Vagina (tissue), 2 donors: Measurements from ENCODE around the gene PIP5KL1.

Experiments used
- POLR2A ChIP-seq, 2 donors: fragments of 450-650 bp; IDR thresholded peaks; one replicate each; pipeline ENCODE4 v1.6.1; 2017; ENCODE audit warnings: antibody characterized with exemption in 2 of 2, mild to moderate bottlenecking in 2 of 2, moderate library complexity in 2 of 2
- POLR2AphosphoS5 ChIP-seq, 2 donors: sonication (generic); formaldehyde crosslinking; IDR thresholded peaks; one replicate each; pipeline ENCODE4 v1.9.0; 2017; ENCODE audit warnings: antibody characterized with exemption in 2 of 2, mild to moderate bottlenecking in 2 of 2, low read depth in 1 of 2; ENCODE audit not compliant: insufficient read depth in 1 of 2
- TF ChIP-seq, protein P1 (sequence below), 3 experiments: fragments of 450-650 bp in 2 of 3; fragments of 200-600 bp in 1 of 3; sonication (generic) in 1 of 3; IDR thresholded peaks; one replicate each; pipeline ENCODE4 v1.5.1; 2017 to 2019; ENCODE audit warnings: antibody characterized with exemption in 3 of 3, mild to moderate bottlenecking in 2 of 3, moderate library complexity in 2 of 3

DNA sequence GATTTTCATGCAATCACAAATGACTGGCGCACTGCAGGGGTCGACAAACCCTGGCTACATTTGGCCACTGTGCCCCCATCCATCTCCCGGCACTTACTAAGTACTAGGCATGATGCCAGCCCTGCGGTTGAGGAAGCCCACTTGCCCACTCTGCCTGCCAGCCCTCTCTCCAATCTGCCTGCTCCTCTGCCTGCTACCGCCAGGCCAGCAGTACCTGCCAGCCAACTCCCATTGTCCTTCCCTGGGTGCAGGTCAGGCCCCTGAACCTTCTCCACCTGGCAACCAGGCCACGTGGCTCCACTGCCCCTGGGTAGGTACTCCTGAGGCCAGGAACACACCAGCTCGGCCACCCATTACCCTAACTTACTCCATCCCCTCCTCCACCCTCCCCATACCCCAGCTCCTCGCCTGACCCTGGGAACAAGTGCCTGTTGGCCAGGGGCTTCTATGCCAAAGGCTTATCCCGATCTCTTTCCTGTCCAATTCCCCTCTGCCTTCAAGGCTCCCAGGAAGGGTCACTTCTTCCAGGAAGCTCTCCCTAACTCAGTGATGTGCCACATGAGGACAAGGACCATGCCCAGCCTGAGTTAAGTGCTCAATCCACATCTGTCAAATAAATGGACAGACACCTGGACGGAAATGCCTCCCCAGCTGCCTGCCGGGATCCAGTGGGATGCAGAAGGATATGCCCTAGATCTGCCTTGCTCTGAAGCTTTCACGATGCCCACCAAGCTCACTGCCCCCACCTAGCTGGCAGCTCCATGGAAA is 43.6 kb upstream of the PIP5KL1 start:
- TF ChIP-seq POLR2AphosphoS5 (IDR thresholded peaks at IDR 0.05; ENCODE audit: insufficient read depth in 1 of 2, low read depth in 1 of 2) (no peak), POLR2A (IDR thresholded peaks at IDR 0.05) (no peak)
- TF ChIP-seq, protein P1, sequence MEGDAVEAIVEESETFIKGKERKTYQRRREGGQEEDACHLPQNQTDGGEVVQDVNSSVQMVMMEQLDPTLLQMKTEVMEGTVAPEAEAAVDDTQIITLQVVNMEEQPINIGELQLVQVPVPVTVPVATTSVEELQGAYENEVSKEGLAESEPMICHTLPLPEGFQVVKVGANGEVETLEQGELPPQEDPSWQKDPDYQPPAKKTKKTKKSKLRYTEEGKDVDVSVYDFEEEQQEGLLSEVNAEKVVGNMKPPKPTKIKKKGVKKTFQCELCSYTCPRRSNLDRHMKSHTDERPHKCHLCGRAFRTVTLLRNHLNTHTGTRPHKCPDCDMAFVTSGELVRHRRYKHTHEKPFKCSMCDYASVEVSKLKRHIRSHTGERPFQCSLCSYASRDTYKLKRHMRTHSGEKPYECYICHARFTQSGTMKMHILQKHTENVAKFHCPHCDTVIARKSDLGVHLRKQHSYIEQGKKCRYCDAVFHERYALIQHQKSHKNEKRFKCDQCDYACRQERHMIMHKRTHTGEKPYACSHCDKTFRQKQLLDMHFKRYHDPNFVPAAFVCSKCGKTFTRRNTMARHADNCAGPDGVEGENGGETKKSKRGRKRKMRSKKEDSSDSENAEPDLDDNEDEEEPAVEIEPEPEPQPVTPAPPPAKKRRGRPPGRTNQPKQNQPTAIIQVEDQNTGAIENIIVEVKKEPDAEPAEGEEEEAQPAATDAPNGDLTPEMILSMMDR (IDR thresholded peaks at IDR 0.05) = no peak
